MG63 (cell line): Measurements from ENCODE around the gene ZNF592. TPM values are rescaled to one million over a fixed set of nuclear protein-coding genes. Genes with fewer than 3 reads are reported as not detected.
"Not testable (repeated sequence)": the region's sequence is repeated elsewhere in the genome, so short reads cannot be mapped to it uniquely, and the experiment has no call there.

Source experiments
- DNase-seq: peaks from one replicate; pipeline ENCODE4 v3.0.0-alpha.2; 2020
- H3K27me3 ChIP-seq: fragments of 250-450 bp; sonication (Bioruptor Pico); 2 replicates; pipeline ENCODE4 v1.5.1; 2020; ENCODE audit warnings: mild to moderate bottlenecking, moderate library complexity
- H3K36me3 ChIP-seq: fragments of 250-450 bp; sonication (Bioruptor Pico); 2 replicates; pipeline ENCODE4 v1.5.1; 2020; ENCODE audit warnings: mild to moderate bottlenecking, moderate library complexity
- H3K4me3 ChIP-seq: fragments of 250-450 bp; sonication (Bioruptor Pico); 2 replicates; pipeline ENCODE4 v1.5.1; 2020; ENCODE audit warnings: mild to moderate bottlenecking, moderate library complexity
- H3K9me3 ChIP-seq: fragments of 250-450 bp; sonication (Bioruptor Pico); 2 replicates; pipeline ENCODE4 v1.5.1; 2020; ENCODE audit warnings: mild to moderate bottlenecking, moderate library complexity
- total RNA-seq: library from RNA; depleted of rRNA; stranded (reverse); fragments of >200 nt; shearing (Covaris generic); gene quantifications from 2 replicates; pipeline ENCODE4 v1.2.3, GENCODE V29; 2014; ENCODE audit warnings: low replicate concordance

Gene ZNF592
- total RNA-seq, 1 experiment from 2014 or later = 4.6 TPM

DNA sequence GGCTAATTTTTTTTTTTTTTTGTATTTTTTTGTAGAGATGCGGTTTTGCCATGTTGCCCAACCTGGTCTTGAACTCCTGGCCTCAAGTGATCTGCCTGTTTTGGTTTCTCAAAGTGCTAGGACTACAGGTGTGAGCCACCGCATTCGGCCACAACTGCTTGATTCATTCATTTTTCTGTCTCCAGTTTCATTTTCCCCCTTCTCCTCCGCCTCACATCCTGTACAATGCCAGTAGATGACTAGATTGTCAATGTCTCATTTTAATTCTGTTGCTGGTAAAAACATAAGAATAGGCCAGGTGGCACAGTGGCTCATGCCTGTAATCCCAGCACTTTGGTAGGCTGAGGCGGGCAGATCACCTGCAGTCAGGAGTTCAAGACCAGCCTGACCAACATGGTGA is 12.0 kb upstream of the ZNF592 start:
- Histone ChIP-seq H3K27me3 (no peaks in the 10 kb centered on the region), H3K9me3 (no peaks in the 10 kb centered on the region), H3K4me3 (no peak overlapping the region), H3K36me3 (no peaks in the 10 kb centered on the region; the same call in 1 of the 2 replicates)
- no peak for DNase-seq

DNA sequence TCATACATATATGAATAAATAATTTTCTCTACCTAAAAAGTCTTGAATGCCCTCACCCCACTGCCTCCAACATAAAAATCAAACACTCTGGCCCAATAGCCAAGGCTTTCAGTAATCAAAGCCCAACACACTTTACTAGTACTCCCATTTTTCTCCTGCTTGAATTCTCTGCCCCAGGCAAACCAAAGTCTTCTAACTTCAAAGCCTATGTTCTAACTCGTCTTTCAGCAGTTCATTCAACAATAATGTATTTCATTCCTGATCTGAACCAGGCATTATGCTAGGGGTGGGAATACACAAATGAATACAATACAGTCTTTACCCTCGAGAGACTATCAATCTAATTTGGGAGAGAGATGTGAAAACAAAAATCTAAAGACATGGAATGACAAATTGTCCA is 11.4 kb upstream of the ZNF592 start:
- Histone ChIP-seq H3K36me3 (no peaks in the 10 kb centered on the region; the same call in 1 of the 2 replicates), H3K4me3 (no peak overlapping the region), H3K27me3 (no peaks in the 10 kb centered on the region), H3K9me3 (no peaks in the 10 kb centered on the region)
- no peak for DNase-seq

DNA sequence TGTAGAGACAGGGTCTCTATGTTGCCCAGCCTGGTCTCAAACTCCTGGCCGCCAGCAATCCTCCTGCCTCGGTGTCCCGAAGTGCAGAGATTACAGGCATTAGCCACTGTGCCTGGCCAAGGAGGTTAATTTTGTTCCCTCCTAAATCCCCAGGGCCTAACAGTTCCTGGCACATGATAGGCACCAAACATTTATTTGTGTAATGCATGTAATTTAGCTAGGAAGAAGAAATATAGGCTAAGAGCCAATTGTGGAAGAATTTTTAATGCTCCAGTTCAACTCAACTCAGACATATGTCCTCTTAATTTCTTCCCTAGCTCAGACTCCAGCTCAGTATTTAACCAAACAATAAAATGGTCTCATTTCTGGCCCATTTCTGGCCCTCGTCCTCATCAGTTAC is 7.7 kb upstream of the ZNF592 start:
- H3K36me3 ChIP-seq = no peaks in the 10 kb centered on the region; the same call in 1 of the 2 replicates
- DNase-seq = no peak
- H3K9me3 ChIP-seq = no peaks in the 10 kb centered on the region
- no peaks in the 10 kb centered on the region for H3K27me3 ChIP-seq
- H3K4me3 ChIP-seq = no peak overlapping the region

DNA sequence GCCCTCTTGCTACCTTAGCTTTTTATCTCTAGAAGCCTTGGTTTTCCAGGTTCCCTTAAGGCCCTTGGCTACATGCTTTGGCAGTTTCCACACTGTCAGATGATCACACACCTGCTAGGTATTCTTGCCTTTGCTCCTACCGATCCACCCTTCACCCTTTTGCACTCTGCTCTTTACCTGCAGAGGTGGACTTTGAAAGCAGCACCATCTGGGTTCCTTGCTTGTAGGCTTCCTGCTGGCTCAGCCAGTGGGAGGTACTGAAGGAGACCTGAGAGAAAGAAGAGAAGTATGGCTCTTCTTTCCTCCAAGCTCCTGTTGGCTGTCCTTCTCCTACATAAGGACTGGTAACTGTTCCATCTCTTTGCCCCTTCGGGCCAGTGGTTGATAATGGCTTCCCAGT is 7.3 kb upstream of the ZNF592 start:
- DNase-seq = no peak
- no peaks in the 10 kb centered on the region for H3K9me3 ChIP-seq
- no peaks in the 10 kb centered on the region; the same call in 1 of the 2 replicates for H3K36me3 ChIP-seq
- H3K27me3 ChIP-seq = no peaks in the 10 kb centered on the region
- no peak overlapping the region for H3K4me3 ChIP-seq

DNA sequence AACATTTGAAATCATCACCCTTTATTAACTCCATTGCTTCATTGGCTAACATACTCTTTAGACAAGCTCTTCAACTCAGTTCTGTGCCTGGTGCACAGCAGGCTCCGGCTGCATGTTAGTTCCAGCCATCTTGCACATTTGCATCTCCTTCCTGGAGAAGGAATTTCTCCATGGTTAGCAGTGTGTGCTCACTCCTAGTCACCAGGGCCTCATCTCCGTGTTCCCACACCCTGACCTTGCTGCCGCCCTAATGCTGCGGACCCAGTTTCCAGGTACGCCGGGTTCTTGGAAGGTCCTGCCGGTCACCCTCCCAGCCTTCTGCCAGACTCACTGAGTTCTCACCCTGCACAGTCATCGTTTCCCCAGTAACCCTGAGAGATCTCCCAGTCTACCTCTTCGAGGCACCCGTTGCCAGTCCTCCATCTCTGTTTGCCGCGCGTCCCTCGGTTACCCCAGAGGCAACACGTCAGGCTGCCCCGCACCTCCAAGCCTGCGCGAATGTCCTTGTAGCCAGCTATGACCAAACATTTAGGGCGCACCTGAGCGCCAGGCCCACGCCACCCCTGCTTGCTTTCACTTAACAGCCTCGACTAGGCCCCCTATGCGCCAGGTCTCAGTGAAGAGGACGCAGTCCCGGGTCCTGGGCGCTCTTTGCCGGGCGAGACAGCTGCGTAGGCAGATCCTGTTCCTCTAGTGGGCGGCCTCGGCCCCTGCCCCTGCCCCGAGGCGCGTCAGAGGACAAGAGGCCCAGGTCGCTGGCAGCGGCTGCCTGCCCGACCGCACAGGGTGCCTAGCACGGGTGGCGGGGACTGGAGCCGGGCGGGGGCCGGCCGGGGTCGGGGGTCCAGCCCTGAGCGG is 747 bp upstream of the ZNF592 start:
- peak; percentile 82 for DNase-seq
- H3K9me3 ChIP-seq = no peaks in the 10 kb centered on the region

DNA sequence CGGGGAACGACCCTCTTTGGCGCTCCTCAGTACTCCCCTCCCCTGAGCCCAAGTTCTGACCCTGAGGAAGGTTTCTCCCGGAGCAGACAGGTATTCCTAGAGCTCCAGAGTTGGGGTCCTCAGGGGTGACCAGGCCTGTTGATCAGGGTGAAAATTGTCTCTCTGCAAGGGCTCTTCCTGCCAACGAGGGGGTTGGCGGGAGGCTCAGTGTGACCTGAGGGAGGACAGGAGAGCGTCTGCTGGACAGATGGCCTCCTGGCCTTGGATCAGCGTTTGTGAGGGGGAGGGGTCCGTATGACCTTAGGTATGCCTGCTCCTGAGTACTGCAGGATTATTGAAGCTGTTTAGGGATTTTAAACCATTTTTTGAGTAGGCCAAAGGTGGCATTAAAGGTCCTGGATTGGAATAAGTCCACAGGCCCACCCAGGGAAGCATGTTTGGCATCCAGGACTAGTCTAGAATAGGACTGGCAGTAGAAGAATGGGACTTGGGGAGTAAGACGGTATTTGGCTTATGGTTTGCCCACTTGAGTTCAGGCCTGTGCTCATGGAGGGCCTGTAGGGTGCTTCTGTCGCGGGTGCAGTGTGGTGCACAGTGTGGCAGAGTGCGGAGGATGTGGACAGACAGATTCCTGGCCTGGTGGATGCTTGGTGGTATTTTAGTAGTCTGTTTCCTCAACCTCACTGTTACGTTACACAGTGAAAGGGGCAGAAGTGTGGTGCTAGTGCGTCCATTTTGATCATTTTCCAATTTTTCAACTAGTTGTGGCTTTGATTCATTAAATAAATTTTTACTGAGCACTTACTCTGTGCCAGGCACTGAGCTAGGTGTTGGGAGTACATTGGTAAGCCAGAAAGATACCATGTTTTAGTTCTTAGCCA is 959 bp downstream of the ZNF592 start:
- peaks cover 15% of the 10 kb centered on the region for H3K36me3 ChIP-seq
- H3K9me3 ChIP-seq = no peaks in the 10 kb centered on the region
- H3K27me3 ChIP-seq = no peaks in the 10 kb centered on the region
- H3K4me3 ChIP-seq = peak overlapping the region; percentile 95
- peak; percentile 37 for DNase-seq

More for the DNA sequence above, 747 bp upstream of the ZNF592 start:
- no peaks in the 10 kb centered on the region for H3K27me3 ChIP-seq
- H3K36me3 ChIP-seq = peaks cover 5% of the 10 kb centered on the region; the same call in 1 of the 2 replicates
- peak overlapping the region; percentile 76 for H3K4me3 ChIP-seq

DNA sequence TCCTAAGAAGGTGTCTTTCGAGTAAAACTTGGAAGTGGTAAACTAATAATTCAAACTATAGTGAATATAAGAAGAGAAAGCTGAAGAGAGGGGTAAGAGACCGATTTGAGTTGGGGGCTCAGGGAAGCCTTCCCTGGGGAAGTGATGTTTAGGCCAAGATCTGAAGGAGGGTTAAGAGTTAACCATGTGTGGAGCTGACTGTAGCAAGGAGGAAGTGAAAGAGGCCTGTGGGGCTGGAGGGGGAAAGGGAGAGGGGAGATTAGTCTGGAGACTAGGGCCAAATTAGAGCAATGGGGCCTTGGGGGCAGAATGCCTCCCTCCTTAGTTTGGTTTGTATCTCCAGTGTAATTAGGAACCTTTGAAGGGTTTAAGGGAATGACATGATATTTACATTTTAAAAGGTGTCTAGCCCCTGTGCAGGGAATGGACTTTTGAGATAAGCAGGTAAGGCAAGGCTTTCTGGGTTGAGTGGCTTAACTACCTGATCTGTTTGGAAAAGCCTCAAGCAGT is 2.2 kb downstream of the ZNF592 start:
- no peaks in the 10 kb centered on the region for H3K27me3 ChIP-seq
- H3K9me3 ChIP-seq = no peaks in the 10 kb centered on the region
- peak overlapping the region; percentile 95 for H3K4me3 ChIP-seq
- DNase-seq = no peak
- peaks cover 19% of the 10 kb centered on the region for H3K36me3 ChIP-seq

DNA sequence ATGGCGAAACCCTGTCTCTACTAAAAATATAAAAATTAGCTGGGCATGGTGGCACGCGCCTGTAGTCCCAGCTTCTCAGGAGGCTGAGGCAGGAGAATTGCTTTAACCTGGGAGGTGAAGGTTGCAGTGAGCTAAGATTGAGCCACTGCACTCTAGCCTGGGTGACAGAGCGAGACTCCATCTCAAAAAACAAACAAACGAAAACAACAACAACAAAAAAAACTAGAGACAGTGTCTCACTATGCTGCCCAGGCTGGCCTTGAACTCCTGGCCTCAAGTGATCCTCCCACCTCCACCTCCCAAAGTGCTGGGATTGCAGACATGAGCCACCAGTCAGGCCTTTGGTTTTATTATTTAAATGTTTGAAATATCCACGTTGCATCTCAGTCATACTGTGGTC is 3.3 kb downstream of the ZNF592 start:
- not testable (repeated sequence) for DNase-seq
- peaks cover 21% of the 10 kb centered on the region for H3K36me3 ChIP-seq

DNA sequence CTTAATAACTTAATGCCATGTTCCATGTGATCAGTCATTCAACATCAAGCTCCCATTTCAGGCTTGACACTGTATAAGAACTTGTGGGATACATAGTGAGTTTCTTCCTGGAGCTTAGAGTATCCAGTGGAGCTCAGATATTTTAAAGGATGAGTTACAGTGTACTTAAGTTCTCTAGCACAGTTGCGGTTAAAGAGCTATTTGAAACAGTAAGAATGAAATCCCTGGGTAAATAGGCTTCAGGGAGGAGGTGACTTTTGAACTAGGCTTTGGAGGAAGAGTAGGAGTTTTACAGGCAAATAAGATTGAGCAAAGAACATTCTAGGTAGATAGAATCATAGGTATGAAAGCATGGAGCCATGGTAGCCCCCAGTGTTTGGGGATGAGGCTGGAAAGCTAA is 3.8 kb downstream of the ZNF592 start:
- no peak overlapping the region for H3K4me3 ChIP-seq
- H3K27me3 ChIP-seq = no peaks in the 10 kb centered on the region
- H3K9me3 ChIP-seq = no peaks in the 10 kb centered on the region

More for the DNA sequence above, 3.3 kb downstream of the ZNF592 start:
- not testable (repeated sequence) for H3K9me3 ChIP-seq, H3K4me3 ChIP-seq, H3K27me3 ChIP-seq

DNA sequence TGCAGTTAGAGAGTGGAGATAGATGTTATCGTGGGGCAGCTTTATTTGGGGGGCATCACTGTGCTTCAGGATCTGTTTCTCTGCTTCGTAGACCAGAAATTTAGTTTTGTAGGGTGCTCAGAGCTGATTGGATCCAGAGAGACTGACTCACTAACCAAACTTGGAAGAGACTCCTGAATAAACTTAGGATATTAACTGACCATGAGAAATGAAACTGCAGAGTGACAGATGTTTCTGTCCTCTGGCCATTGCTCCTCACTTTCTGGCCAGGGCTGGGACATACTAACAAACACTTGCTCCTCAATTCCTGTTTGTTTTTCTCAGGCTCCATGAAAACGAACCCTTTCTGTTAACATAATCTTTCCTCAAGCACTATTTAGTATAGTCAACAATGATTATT is 4.3 kb downstream of the ZNF592 start:
- Histone ChIP-seq H3K4me3 (peak overlapping the region; percentile 1; the same call in 1 of the 2 replicates), H3K9me3 (no peaks in the 10 kb centered on the region), H3K27me3 (no peaks in the 10 kb centered on the region), H3K36me3 (peaks cover 21% of the 10 kb centered on the region)
- peak; percentile 15 for DNase-seq

More for the DNA sequence above, 3.8 kb downstream of the ZNF592 start:
- no peak for DNase-seq
- peaks cover 21% of the 10 kb centered on the region for H3K36me3 ChIP-seq

DNA sequence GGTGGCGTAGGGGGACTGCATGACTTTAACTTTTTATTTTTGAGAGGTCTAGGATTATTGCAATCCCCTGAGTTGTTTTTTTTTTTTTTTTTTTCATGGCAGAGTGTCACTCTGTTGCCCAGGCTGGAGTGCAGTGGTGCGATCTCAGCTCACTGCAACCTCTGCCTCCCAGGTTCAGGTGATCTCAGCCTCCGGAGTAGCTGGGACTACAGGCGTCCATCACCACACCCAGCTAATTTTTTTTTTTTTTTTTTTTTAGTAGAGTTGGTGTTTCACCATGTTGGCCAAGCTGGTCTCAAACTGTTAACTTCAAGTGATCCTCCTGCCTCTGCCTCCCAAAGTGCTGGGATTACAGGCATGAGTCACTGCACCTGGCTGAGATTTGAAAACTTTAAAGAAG is 6.5 kb downstream of the ZNF592 start:
- peaks cover 21% of the 10 kb centered on the region for H3K36me3 ChIP-seq
- not testable (repeated sequence) for H3K27me3 ChIP-seq, H3K9me3 ChIP-seq, H3K4me3 ChIP-seq, DNase-seq

DNA sequence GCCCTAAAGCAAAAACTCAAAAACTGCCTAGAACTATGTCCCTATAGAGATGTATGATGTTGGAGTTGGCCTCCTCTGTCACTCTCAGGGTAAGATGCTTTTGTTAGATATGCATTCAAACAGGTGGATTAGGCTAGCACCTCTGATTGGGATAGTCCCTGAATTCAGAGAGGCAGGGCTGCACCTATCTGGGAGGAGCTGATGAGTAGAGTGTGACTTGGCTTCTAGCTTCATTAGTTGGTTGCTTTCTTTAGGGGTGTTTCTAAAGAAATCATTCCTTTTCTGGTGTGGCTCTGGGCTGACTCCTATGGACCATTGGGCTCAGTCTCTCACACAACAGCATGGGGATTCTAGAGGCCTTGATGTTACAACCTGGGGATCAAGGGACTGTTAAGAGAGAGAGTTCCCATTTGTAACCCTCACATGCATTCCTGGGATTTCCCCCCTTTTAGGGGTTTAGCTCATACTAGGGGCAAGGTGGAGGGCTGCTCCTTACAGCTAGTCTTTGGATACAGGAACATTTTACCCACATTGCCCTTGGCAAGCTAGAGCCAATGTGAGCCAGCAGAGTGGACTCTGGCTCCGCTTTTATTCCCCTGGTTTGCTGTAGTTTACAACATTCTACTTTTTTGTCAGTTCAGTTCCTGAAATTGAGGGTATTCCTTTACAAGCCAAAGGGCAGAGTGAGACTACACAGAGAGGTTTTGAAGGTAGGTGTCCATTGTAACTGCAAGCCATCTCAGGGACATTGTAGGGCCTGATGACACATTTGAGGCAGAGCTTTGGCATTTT is 7.5 kb downstream of the ZNF592 start:
- no peak for DNase-seq

DNA sequence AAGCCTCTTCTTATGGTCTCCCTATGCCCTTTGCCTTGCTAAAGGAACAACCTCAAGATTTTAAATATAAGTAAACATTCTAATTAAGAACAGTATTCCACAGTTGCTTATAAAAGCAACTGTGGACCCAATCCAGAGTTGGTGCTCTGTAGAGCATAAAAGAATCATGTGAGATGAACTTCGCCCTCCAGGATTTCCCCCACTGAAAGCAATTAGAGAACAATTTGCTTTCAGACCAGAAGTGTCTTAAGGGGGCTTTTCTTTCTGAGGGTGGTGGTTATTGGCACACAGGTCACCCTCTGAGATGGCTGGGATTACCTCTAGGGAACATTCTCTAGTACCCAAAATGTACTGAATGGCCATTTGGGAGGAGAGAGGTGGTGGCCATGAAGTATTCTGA is 10.6 kb downstream of the ZNF592 start:
- no peaks in the 10 kb centered on the region for H3K9me3 ChIP-seq
- H3K27me3 ChIP-seq = no peaks in the 10 kb centered on the region
- H3K36me3 ChIP-seq = peaks cover 16% of the 10 kb centered on the region
- DNase-seq = no peak
- no peak overlapping the region for H3K4me3 ChIP-seq

More for the DNA sequence above, 7.5 kb downstream of the ZNF592 start:
- Histone ChIP-seq H3K4me3 (no peak overlapping the region), H3K36me3 (peaks cover 19% of the 10 kb centered on the region), H3K9me3 (no peaks in the 10 kb centered on the region), H3K27me3 (no peaks in the 10 kb centered on the region)

DNA sequence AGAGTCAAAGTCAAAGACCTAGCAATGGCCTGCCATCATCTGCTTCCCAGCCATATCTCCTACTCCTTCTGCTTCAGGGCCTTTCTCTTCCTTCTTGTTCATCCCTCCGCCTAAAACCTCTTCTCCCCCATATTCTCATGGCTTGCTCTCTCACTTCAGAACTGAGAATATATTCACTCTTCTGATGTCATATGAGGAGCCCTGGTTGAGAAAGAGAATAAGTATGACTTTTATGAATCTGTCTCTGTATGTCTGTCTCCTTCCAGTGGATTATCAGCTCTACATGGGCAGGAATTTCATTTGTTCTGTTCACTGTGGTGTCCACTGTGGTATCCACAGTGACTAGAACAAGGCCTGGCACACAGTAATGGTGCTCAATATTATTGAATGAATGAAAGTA is 11.8 kb downstream of the ZNF592 start:
- Histone ChIP-seq H3K27me3 (no peaks in the 10 kb centered on the region), H3K9me3 (no peaks in the 10 kb centered on the region), H3K4me3 (no peak overlapping the region), H3K36me3 (peaks cover 20% of the 10 kb centered on the region)
- no peak for DNase-seq

DNA sequence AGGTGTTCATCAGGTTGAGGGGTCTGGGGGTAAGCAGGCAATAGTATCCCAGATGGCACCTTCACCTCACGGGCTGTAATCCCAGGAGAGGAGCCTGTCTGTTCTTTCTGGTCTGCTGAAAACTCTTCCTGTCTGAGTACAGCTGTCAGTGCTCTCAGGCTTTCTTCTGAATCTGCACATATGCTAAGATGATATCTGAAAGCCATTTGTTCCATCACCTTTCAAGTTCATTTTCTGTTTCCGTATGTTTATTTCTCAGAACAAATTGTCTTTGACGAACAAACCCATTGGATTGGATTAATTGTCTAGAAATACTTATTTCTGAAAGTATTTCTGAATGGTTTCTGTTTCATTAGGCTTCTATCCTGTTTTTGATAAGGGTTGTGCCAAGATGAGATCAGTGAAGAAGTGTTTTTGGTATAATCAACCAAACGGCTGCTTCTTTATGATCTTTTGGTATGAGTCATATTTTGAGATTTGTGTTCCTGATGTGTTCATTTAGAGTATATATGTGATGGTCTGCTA is 13.3 kb downstream of the ZNF592 start:
- Histone ChIP-seq H3K27me3 (no peaks in the 10 kb centered on the region), H3K4me3 (no peak overlapping the region), H3K36me3 (peaks cover 28% of the 10 kb centered on the region), H3K9me3 (no peaks in the 10 kb centered on the region)
- DNase-seq = no peak
